Upper lobe of left lung (tissue), 4 donors: ENCODE results near the gene RNASE8.

Experiments
- POLR2A ChIP-seq, 4 donors: fragments of 450-650 bp; IDR thresholded peaks; one replicate each; pipeline ENCODE4 v1.5.1; 2016 to 2017; ENCODE audit warnings: antibody characterized with exemption in 4 of 4, mild to moderate bottlenecking in 2 of 4
- TF ChIP-seq, protein P1 (sequence below), 6 experiments: fragments of 450-650 bp in 4 of 6; fragments of 200-600 bp in 2 of 6; sonication (generic) in 2 of 6; IDR thresholded peaks; one replicate each; pipeline ENCODE4 v1.5.1; 2016 to 2019; ENCODE audit warnings: antibody characterized with exemption in 6 of 6

DNA sequence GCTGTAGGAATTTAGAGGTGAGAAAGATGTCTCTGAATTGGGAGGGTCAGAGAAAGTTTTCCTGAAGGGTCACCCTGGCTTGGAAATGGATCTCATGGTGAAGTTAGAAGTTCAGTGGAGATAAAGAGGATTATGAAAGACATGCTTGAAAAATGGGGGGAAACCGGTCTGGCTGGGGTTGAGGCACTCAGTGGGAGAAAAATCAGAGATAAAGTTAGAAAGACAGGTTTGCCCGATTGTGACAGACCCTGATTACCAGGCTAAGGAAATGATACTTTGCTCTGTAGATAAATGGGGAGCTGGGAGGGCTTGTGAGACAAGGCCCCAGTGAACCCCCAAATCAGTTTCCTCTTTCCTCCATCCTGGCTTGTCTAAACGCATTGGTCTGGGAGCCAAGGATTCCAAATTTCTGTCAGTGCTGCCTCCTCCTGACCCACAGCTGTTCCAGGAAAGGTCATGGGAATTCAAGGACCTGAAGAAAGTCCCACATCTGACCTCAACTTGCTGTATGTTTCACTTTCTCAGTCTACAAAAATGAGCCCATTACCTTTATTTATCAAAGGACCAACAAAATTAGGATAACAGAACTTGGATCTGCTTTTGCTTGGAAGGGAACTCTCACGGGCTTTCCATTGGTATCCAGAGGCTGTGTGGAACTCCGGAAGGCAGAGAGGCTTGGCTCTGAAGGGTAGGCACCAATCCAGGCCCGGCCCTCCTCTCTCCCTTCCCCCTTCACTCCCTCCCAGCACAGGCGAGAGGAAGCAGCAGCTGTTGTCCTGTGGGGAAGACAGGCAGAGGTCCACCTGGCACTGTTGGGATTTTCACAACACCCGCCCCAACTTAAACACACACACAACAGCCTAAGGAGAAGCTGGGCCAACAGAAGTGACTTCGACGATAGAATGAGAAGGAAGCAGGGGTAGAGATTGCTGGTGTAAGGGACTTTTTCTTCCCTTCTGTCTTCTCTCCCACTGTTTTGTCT, 18.9 kb upstream of the RNASE8 start:
- no peak for TF ChIP-seq POLR2A (IDR thresholded peaks at IDR 0.05)
- TF ChIP-seq, protein P1, sequence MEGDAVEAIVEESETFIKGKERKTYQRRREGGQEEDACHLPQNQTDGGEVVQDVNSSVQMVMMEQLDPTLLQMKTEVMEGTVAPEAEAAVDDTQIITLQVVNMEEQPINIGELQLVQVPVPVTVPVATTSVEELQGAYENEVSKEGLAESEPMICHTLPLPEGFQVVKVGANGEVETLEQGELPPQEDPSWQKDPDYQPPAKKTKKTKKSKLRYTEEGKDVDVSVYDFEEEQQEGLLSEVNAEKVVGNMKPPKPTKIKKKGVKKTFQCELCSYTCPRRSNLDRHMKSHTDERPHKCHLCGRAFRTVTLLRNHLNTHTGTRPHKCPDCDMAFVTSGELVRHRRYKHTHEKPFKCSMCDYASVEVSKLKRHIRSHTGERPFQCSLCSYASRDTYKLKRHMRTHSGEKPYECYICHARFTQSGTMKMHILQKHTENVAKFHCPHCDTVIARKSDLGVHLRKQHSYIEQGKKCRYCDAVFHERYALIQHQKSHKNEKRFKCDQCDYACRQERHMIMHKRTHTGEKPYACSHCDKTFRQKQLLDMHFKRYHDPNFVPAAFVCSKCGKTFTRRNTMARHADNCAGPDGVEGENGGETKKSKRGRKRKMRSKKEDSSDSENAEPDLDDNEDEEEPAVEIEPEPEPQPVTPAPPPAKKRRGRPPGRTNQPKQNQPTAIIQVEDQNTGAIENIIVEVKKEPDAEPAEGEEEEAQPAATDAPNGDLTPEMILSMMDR (IDR thresholded peaks at IDR 0.05), result no peak
